Glomerular visceral epithelial cell (primary cell): ENCODE measurements around the gene SLC10A2.

ENCODE experiments used
- DNase-seq: peaks from one replicate; pipeline ENCODE4 v3.0.0-alpha.2; 2016; ENCODE audit errors: extremely low spot score

The SLC10A2 gene

DNA sequence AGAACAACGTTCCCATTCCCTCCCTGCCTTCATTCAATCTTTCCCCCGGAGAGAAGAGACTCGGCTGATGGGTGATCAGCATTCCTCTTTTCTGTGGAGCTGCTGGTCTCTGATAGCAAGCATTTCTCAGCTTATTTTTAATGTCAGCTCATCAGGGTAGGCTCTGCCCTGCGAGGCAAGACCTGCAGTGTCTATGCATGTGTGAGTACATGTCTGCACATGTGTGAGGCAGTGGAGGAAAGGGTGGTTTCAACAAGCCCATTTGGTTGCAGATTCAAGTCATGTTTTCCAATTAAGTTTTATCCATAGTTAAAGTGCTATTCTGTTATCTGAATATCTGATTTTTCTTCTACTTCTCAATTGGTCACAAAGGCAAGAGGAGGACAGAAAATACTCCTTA, 19.5 kb downstream of the SLC10A2 start:
- DNase-seq = no peak

DNA sequence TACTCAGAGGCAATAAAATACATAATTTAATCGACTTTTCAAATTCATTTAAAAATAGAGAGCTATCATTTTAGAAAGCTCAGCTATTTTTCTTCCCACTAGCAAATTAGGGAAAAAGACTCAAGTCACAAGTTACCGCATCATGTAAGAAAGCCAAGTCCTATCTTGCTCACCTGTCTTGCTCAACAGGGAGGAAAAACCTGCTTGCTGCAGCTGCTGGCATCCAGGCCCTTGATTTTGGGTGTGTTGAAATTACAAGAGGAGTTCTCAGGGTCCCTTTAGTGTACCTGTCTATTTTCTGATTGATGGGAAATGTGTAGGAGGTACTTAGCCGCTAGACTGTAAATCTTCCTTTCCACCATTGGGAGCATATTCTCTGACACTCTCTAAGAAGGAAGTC, 22.2 kb downstream of the SLC10A2 start:
- DNase-seq = no peak

DNA sequence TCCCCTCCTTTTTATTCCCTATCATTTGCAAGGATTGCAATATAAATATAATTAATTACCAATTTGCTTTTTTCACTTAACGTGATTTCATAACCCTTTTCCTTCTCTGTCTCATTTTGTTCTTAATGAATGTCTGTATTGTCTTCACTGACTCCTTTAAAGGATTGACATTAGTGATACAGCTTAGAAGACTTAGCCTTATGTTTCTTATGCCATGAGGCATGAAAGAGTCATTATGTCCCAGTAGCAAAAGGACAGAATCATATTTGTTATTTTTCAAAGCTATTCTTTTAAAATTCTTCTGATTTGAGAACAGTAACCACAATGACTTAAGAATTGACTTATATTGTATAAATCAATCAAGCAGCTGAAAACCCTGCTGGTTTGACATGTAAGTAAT, 26.2 kb downstream of the SLC10A2 start:
- DNase-seq = no peak

DNA sequence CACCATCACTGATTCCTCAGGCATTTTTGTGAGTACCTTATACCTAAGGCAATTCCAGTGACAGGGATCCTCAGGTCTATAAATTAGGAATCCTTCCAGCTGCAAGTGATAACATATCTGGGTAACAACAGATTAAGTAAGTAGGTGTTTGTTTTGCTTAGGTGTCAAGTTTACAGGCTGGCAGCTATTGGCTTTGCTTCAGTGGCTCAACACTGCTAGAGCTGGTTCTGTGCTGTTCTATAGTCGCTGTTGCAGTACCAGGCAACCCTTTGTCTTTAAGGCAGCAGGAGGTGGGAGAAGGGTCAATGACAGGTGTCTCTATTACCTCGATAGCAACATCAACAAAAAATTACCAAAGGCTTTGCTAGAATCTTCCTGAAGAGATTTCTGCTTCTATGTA, 27.0 kb downstream of the SLC10A2 start:
- DNase-seq = no peak

DNA sequence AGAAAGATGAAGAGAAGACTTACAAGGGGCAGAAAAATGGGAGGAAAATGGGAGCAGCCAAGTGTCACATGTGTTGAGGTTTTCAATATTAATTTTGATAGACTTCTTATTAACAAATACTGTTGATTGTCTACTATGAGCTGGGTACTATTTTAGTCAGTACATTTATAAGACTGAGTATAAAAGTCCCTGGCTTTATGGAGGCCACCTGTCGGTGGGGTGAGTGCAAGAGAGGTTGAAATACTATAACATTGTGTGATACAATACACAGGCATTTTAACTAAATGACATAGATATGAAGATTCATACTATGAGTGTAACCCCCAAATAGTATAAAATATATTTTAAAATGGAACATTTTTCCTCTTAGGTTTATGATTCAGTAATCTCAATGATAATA, 29.9 kb downstream of the SLC10A2 start:
- DNase-seq = no peak

DNA sequence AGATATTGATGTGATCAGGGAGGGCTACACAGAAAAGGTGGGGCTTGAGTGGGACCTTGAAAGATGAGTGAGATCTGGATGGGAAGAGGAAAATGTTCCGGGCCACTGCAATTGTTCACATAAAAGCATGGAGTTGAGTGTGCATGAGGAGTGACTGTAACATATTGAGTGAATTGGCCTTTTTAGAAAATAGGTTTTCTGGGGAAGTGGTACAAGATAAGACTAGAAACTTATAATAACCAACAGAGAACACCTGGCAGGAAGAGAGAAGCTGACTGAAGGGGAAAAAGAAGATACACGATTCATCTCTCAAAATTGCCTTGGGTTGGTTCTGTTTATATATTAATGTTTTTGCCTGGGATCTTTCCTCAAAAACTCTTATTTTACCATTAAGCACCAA, 32.2 kb downstream of the SLC10A2 start:
- DNase-seq = no peak

DNA sequence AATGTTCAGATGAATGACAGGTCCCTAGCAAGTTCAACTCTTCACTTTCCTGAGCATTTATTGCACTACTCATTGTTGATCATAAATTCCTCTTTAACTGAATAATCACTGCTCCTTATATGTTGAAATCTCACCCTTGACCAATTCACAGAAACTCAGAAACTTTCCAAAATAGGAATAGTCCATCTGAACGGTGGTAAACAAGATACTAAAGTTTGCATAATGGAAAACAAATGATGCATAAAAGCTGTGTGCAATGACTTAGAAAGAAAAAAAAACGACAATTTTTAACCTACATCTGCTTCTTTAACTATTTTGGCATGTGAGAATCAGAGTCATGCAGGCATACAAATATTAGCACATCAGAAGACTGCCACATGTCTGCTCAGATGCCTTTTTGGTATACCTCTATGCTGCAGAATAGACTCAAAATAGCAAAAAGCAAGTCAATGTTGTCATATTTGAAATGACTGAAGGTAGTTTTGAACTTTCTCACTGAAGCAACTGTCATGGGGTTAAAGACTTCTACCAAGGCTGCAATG, 34.8 kb downstream of the SLC10A2 start:
- no peak for DNase-seq

DNA sequence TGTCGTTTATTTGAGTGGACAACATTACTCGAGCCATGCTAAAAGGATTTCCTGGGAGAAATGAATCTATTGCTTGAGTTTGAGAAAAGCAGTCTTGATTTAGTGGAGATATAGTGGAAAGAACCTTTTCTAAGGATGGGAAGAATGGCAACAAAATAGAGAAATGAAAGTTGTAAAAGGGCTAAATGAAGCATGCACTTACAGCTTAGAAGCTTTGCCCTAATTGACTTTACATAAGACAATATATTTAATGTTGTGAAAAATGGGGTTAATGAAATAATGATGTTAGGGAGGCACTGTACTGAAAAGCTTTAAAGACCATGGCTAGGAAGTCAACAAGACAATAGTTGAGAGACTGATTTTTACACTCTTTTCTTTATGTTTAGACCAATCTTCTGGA, 35.4 kb downstream of the SLC10A2 start:
- DNase-seq = no peak

DNA sequence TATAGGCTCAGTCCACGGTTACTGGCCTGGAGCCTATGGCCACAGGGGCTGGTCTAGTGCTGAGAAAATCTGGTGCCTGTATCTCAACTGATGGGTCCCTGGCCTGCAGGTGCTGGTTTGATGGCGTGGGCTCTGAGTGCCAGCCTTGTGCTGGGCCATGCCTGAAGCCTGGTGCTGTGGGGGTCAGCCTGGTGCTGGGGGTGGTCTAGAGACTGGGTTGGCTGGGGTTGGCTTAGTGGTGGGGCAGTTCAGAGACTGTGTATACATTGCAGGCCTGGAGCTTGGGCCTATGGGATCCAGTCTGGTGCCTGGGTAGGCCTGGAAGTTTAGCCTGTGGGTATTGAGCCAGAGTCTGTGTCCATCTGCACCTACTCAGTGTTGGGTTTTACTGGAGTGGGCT, 36.4 kb downstream of the SLC10A2 start:
- DNase-seq = no peak

DNA sequence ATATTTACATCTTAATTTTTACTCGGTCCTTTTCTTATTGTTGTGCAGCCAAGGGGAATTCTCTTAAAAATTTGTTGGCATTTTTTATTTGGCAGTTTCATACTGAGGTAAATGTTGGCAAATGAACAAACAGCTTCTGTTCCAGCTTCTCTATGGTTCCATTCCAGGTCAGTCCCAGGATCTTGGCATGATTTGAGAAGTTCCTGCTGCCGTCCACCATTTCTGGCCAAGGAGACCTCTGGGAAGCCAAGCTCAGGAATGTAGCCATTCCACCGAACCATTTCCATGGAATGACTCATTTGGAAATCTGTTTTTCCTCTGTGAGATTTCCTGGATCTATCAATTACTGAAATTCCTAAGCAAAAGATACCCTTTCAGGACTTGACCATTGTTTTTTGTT, 43.9 kb downstream of the SLC10A2 start:
- no peak for DNase-seq

DNA sequence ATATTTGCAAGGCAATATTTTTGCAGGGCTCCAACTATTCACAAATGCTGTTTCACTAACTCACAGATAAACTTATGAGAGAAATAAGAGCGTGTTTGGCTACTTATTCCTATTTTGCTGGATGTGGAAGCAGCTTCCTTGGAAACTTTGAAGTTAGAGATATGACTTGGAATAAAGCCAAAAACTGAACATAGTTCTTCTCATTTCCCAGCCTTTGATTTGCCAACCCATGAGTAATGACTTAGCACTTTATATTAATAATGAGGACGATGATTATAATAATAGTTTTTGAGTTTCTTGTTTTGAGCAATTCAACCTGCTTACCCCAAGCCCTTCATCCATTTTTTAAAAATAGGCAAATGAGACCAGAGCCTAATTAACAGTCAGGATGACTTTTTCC, 47.7 kb downstream of the SLC10A2 start:
- no peak for DNase-seq

DNA sequence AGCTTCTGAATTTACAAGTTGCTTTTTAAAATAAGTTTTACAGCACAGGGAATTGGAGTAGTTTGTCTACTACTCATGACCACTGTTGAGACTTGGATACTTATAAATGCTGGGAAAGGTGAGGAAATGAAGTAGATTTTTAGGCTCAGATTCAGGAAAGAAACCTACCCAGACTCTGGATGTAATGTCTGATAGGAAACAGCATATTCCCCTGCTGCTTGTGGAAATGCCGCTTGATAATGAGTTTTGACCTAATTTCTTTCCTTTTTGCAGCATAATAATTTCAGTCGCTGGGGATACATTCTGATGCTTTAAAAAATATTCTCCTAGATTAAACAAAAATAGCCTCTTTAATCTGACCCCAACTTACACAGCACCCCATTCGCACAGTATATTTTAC, 53.6 kb downstream of the SLC10A2 start:
- no peak for DNase-seq

DNA sequence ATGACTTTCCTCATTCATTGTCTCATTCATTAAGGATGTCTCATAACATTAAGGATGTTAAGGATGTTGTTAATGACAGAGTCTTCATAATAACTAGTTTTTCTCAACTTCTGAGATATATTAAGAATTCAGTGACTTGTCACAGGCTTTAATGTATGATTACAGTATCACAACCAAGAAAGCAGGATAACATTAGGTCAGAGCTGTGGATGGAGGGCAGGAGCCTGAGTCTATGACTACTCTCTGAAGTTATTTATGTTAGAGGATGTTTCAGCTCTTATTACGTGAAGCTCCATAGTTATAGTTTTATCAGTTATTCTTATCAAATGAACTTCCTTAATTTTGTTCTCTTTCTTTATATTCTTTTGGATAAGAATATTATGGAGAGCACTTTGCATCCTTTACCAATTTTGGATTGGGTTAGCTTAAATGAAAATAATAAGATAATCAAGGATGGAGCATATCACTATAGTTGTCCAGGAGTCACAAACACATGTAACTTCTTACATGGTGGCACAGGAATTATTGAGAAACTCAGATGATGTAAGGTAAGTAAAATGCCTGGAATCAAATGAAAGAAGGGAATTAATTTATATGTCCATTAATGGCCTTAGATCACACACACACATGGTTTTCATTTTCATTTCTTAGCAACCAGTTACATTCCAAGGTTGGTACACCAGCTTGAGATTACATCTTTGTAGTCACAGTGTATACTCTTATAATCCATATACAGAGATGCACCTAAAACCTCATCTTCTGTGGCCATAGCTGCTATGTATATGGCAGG, 57.0 kb downstream of the SLC10A2 start:
- no peak for DNase-seq

DNA sequence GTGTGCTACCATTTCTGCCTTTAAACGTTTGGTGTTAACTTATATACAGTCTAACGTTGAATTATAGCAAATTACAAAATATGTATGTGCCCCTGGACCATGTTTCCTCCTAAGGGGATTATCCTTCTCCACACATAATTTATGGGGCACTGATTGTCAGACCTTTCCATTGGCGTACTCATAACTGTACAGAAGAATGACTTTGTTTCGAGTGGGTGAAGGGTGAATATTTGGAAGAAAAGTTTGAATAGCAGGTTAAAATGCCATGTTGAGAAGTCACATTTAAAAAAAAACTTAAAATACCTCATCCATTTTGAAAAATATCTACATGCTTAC, 58.8 kb downstream of the SLC10A2 start:
- no peak for DNase-seq

DNA sequence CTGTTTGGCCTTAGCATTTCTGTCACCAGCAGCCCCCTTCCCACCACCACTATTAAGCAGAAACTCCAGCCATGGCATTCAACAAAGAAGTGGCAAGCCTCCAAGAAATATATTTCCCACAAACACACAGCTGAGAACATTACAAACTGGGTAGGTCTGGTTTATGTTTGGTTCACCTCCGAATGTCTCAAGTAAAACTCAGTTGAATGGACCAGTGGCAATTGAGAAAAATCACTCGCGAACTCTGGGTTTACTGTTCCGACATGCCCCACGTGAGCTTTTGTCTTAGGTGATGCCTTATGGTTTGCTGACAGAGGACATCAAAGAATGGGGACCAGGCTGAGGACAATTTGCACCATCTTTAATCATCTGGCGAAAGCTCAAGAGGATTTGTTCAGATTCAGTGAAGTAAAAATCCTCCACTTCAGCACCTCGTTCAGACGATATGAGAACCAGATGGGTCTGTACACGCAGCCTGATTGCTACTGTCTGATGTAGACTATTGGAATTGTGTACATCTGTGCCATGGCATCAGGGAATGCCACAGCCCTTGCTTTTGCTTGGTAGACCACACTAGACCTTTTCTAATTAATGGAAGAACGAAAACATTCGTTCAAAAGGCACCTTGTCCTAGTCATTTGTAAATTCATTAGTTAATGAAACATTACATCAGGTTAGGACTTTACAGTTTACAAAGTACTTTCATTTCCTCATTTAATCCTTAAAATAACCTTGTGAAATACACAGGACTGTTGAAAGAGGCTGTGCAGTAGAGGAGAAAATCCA, 59.4 kb downstream of the SLC10A2 start:
- DNase-seq = no peak

DNA sequence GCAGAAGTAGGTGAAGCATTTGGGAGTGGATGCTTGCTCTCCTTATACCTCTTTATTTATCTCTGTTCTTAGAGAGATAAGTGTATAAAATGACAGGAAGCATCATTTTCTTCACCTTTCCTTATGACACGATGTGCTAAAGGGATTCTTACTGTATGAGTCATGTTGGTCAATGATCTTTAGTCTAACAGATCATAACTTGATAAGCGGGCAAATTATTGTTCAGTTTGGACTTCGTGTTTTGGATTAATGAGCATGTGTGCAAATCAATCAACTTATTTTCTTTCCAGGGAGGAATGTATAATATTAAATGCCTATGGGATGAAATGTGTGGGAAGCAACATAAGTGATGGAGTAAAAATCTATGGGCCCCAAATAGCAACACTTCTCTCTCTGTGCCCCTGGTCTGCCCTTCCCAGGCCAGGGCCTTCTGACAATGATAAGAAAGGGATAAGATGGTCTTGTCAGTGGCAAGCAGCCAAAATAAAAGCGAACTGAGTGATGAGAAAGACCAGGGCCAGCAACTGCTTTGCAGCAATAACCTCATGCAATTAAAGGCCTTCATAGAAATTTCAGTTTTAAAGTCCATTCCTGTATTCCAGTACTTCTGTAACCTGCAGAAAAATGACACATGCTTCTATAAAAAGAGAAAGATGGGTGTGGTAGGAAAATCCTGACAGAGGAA, 61.4 kb downstream of the SLC10A2 start:
- no peak for DNase-seq

DNA sequence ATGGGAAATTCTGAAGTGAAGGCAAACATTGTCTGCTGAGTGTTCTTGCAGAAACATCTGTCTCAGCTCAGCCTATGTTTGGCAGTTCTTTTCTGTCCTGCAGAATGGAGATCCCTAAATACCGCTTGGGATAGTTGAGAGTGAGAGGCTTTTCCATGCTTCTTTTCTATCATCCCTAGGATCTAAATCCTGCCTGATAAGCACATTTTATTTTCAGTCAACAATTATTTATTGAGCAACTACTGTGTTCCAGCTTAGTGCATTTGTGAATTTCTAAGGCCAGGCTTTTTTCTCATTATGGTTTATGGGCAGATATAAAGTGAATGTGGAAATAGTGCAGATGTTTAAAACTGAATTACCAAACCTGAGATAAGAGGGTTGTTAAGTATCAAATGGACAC, 62.6 kb downstream of the SLC10A2 start:
- no peak for DNase-seq

DNA sequence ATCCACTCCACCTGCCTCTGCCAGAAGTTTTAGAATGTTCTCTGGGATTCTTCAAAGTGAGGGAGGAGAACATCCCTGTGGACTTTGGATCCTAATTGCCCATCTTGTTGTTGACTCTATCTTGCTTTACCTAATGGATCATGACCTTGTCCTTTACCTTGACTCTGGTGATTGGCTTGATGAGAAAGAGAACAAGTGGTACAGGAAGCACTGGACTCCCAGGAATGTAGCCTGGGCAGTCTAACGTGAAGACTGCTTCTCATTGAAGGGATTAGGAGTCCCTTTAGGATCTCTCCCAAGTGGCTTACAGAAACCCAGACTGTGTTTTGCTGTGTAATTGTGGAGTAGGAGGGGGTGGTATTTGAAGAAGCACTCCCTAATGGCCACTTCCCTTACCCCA, 63.9 kb downstream of the SLC10A2 start:
- DNase-seq = no peak

DNA sequence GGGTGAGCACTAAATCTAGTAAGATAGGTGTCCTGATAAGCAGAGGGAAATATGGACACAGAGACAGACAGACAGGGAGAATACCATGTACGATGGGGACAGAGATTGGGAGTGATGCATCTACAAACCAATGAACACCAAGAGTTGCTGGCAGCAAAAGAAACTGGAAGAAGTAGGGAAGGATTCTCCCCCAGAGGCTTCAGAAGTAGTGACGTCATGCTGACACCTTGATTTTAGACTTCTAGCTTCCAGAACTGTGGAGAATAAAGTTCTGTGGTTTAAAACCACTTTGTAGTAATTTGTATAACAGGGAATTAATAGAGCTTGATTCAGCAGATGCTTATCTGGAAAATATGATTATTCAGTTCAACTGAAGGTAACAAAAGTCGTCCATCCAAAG, 66.1 kb downstream of the SLC10A2 start:
- no peak for DNase-seq

DNA sequence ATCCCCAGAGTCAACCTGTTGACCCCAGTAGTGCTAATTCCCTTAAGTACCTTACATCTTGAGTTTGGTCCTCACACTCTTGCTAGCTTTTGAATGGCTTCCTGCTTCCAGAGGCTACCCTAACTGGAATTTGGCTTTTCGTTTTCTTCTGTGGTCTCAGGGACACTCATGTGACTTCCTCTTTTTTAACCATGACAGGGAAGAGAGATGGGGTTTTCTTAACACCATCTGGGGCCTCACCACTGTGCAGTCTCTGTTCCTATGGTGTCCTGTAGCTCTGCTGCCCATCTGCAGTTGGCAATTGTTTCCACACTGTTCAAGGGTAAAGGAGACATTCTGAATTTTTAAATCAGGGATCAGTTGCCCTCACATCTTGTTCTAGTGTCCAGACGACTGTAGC, 66.7 kb downstream of the SLC10A2 start:
- DNase-seq = no peak
